ENCODE data around the gene GXYLT1.

GRCh38 chr12:42091769-42092168 lies 52.9 kb downstream of the GXYLT1 start:
- TF ChIP-seq CTCF (IDR thresholded peaks at IDR 0.05) (no peak), POLR2A (IDR thresholded peaks at IDR 0.05) (no peak)
